Measurements from ENCODE around the gene KIF6.

KIF6 gene

DNA sequence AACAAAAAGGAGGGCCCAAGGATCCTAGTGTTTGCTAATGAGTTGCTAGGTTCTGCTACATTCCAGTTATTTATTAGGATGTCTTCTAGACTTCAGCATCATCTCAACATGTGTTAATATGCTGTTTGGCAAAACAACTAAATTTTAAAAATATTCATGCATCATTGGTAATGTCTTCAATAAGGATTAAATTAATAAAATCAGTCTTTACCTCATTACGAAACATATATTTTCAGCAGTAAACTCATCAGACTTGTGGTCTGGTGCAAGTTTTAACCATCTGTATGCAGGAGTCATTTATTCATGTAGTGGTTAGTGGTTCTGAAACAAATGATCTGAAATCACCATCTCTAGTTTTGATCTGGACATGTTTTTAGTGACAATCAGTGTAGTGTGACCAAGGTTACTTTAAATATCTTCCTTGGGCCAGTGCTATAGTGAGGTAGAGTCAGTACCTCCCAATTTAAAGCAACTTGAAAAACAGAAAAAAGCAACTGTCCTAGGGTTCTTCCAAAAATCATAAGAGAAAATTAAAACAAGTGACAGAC, 317.7 kb downstream of the KIF6 start:
- no peak for DNase-seq

DNA sequence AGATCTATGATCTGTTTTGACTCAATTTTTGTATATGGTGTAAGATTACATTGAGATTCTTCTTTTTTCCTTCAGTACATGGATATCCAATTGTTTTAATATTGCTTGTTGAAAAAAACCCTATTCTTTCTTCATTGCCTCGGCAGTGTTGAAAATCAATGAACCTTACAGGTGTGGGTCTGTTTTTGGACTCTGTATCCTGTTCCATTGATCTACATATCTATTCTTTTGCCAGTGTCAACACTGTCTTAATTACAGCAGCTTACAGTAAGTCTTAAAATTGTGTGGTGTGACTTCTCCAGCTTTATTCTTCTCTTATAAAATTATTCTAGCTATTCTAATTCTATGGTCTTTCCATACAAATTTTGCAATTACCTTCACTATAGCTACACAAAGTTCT, 320.9 kb downstream of the KIF6 start:
- DNase-seq, result no peak

GRCh38 chr6:39403304-39403703, 321.9 kb downstream of the KIF6 start:
- DNase-seq, result no peak

DNA sequence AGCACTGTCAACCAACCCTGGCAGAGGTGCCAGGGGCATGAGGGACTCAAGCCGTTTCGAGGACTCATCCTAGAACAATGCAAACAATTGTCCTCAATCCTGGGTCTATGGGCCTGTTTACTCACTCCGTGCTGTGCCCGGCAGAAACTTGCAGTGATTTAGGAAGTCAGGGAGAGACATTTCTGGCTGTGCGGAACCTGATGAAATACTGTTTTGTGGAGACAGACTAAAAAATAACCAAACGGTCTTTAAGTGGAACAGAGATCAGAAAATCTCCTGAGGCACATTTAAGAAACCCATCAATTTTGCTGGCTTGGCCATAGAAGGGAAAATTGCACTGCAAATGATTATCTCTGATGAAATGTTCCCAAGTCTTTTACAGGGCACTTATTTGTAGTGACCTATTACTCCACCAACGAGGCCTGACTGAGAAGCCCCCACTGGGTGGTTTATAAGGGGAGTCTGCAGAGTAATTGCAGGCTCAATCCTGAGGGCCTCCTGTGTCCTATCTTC, 322.9 kb downstream of the KIF6 start:
- DNase-seq, result no peak

DNA sequence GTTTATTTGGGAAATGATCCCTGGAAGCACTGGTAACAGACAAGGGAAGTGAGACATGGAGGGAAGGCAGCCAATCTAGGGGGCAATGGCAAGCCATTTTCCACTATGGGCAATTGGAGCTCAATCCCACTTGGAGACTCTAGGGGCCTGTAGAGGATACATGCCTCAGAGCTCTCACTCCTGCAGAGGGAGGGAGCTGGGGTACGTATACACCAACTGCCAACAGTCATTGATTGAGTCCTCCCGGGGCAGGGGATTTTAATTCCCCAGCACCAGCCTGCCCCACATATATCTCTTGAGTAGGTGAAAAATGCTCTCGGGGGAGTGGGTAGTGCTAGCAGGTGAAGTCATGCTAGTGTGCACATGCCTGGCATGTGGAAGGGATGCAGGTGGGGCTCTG, 323.8 kb downstream of the KIF6 start:
- DNase-seq, result no peak

- no peak for DNase-seq
Measured at GRCh38 chr6:39400026-39400425, 325.2 kb downstream of the KIF6 start.

- no peak for DNase-seq
Measured at GRCh38 chr6:39396854-39397253, 328.4 kb downstream of the KIF6 start.

GRCh38 chr6:39393075-39393474, 332.1 kb downstream of the KIF6 start:
- DNase-seq, result no peak

DNA sequence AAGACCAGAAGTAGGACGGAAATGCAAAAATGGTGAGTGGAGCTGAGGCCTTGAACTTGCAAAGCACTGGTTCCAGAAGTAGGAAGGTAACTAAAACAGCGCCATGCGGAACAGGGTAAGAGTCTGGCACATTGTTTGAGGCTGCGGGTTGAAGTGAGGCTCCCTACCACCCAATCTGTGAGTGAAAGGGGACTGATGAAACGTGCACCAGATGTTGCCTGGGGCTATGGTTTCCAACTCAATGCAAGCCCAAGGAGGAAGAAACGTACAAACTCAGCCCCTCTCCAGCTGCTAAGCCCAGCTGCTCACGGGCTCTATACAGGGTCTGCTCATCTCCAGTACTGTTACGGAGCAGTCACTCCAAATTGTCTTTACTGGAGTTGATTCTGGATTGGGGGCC, 334.0 kb downstream of the KIF6 start:
- DNase-seq, result no peak

DNA sequence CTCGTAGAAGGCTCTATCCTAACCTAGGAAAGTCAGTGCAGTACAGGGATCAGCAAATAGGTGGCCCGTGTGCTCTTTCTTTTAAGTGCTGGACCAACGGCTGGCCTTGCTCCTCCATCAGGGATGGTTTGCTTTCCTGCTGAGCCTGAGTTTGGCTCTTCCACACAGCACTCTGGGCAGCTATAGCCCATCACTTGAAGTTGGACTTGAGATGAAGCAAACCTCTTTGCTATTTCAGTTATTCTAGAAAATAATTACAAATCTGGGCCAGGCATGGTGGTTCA, 335.8 kb downstream of the KIF6 start:
- peak; percentile 49 for DNase-seq

- peak; percentile 97 for DNase-seq
Measured at GRCh38 chr6:39388606-39389483, 336.4 kb downstream of the KIF6 start.

DNA sequence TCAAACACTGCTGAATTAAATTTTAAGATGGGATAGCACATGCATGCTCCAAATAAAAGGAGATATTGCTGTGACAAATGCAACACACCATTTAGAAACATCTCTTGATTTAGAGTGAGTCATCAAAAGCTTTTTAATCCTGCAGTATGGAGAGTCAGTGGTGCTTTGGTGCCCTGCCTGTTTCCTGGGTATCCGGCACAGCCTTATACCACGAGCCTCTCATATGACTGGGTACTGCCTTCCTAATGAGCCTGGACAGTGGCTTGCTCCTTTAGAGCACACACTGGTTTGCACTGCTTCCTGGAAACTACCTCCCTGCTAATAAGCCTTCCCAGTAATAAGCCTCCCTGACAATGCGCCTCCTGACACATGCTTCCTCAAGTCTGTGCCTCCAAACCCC, 337.4 kb downstream of the KIF6 start:
- peak; percentile 37 for DNase-seq

- DNase-seq, result no peak
Measured at GRCh38 chr6:39386487-39386886, 338.7 kb downstream of the KIF6 start.

DNA sequence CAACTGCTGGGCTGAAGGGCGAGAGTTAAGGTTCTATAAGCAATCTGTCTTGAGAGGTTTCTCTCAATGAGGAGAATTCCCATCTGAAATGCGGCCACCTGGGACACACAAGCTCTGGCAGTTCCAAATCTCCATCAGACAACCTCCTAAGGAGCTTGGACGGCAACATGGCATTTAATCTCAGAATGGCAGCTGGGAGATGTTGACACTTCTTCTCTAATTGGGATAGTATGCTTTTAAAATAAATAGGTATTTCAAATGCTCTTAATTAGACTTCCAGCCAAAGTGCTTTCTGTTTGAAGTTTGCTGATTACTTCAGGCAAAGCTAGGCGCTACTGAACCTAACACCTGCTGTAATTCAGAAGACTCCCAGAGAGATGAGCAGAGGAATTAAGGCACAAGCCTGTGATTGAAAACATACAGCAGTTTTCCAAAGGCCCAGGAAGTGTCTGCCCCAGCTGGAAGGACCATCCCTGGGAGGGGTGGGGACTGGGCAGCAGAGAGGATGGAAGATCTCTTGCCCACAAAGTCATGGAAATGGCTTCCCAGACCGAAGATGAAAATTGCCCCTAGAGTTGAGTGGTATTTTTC, 343.6 kb downstream of the KIF6 start:
- DNase-seq, result peak; percentile 26

DNA sequence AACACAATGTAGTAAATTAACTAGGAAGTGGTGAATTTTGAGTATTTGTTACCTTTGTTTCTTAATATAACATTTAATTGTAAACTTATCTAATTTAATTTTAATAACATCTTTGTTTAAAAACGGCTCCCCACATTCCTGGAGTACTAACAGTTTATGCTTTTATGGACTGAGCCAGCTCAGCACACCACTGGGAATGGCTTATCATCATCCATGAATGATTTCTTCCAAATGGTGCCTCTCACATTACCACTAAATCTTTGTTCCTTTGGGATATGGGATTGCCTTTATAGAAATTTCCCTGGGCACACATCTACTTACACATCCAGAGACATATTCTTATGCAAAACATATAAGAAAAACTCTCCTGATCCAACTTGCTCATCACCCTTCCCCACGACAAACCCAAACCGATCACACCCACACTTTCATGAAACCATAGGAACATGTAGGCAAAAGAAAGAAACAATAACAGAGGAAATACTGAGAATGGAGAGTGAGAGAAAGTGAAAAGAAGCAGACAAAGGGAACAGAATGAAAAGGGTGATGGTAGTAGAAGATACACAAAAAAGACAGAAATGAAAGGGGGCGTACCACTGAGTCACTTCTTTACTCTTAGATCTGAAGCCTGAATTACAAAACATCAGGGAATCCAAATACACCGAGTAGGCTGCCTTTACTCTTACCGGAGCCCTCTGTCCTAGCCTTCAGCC, 344.2 kb downstream of the KIF6 start:
- DNase-seq, result no peak

GRCh38 chr6:39378960-39379425, 346.2 kb downstream of the KIF6 start:
- no peak for DNase-seq

DNA sequence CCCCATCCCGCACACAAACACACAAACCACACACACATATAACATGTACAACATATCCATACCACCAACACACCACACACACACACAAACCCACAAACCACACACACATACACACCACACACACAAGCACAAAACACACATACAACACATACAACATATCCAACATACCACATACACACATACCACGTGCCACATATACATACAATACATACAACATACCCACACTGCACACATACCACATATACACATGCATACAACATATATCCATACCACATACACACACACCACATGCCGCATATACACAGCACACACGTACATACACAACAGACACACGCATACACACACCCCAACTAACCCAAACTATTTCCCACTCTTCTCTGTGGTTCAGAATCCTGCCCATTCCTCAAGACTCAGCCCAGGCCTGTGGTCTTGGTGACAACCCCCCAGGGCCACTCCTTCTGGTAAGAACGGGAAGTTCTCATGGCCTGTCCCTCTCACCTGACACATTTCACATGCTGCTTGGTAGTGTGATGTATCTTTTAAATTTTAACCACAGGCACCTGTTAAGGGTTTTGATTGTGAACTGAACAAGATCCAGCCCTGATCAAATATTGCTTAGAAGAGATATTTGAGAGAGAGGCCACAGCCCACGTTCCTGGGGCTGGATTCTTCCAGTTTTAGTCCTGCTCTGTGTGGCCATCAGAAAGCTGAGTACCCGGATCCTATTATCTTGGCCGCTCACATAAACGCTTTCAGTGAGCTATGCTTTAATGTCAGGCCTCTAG, 346.8 kb downstream of the KIF6 start:
- DNase-seq, result no peak

DNA sequence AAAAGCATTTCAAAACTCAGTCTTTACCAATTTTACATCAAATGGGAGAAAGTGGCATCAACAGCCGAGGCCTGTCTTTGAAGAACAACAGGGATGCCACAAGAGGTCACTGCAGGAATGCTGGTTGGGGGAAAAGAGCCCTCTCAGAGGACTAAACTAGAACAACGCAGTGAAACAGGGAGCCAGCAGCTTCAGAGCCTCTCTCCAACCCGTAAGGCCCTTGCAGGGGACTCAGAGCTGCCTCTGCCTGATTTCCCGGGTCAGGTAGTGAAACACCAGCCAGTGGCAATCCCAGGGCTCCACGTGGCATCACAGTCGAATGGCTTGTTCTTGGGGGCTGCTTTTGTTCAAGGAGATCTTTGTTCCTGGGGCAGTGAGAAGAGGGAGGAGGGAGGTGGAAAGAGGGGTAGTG, 347.7 kb downstream of the KIF6 start:
- peak; percentile 72 for DNase-seq

- DNase-seq, result no peak
Measured at GRCh38 chr6:39375405-39375804, 349.8 kb downstream of the KIF6 start.

- DNase-seq, result peak; percentile 92
Measured at GRCh38 chr6:39370390-39370789, 354.8 kb downstream of the KIF6 start.

- peak; percentile 93 for DNase-seq
Measured at GRCh38 chr6:39369987-39370386, 355.2 kb downstream of the KIF6 start.

- peak; percentile 20 for DNase-seq
Measured at GRCh38 chr6:39367700-39368099, 357.5 kb downstream of the KIF6 start.
